ENCODE data around the gene PRIMPOL. TPM values are rescaled to one million over a fixed set of nuclear protein-coding genes. Genes with fewer than 3 reads are reported as not detected.
A peak's percentile ranks its signal among the peaks of the same experiment; 100 is the strongest.

The PRIMPOL gene
- total and polyA plus RNA-seq, 2 experiments from 2014 or later: 18.5 to 30.1 TPM

GRCh38 chr4:184645904-184646610, 3.5 kb upstream of the PRIMPOL start:
- no peak for TF ChIP-seq CTCF (IDR thresholded peaks at IDR 0.05; ENCODE audit: low read depth, low read length)
- H3K27ac ChIP-seq: no peak overlapping the region
- DNase-seq (ENCODE audit: low read depth in 1 of 2, low spot score in 1 of 2): peak in 1 of 2 donors; percentile 10
- peaks cover 21% of the 10 kb centered on the region for H3K4me1 ChIP-seq (ENCODE audit: low read depth)
- H3K4me3 ChIP-seq: no peak overlapping the region
- H3K9me3 ChIP-seq (ENCODE audit: low read depth): no peaks in the 10 kb centered on the region
- no peaks in the 10 kb centered on the region for H3K27me3 ChIP-seq
- no peaks in the 10 kb centered on the region for H3K36me3 ChIP-seq

GRCh38 chr4:184647266-184648053, 2.1 kb upstream of the PRIMPOL start:
- peak in 1 of 2 donors; percentile 27 for DNase-seq (ENCODE audit: low read depth in 1 of 2, low spot score in 1 of 2)
- Histone ChIP-seq H3K36me3 (no peaks in the 10 kb centered on the region), H3K27me3 (no peaks in the 10 kb centered on the region), H3K4me1 (ENCODE audit: low read depth) (peaks cover 21% of the 10 kb centered on the region), H3K9me3 (ENCODE audit: low read depth) (no peaks in the 10 kb centered on the region), H3K4me3 (peak overlapping the region; percentile 97), H3K27ac (peak overlapping the region; percentile 93)
- TF ChIP-seq CTCF (IDR thresholded peaks at IDR 0.05; ENCODE audit: low read depth, low read length): no peak

GRCh38 chr4:184648054-184648312, 1.6 kb upstream of the PRIMPOL start:
- no peaks in the 10 kb centered on the region for H3K36me3 ChIP-seq
- H3K4me1 ChIP-seq (ENCODE audit: low read depth): peaks cover 21% of the 10 kb centered on the region
- TF ChIP-seq CTCF (IDR thresholded peaks at IDR 0.05; ENCODE audit: low read depth, low read length): no peak
- no peak for DNase-seq (ENCODE audit: low read depth in 1 of 2, low spot score in 1 of 2)
- no peaks in the 10 kb centered on the region for H3K27me3 ChIP-seq
- peak overlapping the region; percentile 97 for H3K4me3 ChIP-seq
- H3K27ac ChIP-seq: peak overlapping the region; percentile 93
- no peaks in the 10 kb centered on the region for H3K9me3 ChIP-seq (ENCODE audit: low read depth)

GRCh38 chr4:184648313-184649025, 1.1 kb upstream of the PRIMPOL start:
- peak; percentile 61 to 74 for DNase-seq (ENCODE audit: low read depth in 1 of 2, low spot score in 1 of 2)
- peaks cover 21% of the 10 kb centered on the region for H3K4me1 ChIP-seq (ENCODE audit: low read depth)
- H3K27me3 ChIP-seq: no peaks in the 10 kb centered on the region
- peak overlapping the region; percentile 97 for H3K4me3 ChIP-seq
- no peak for TF ChIP-seq CTCF (IDR thresholded peaks at IDR 0.05; ENCODE audit: low read depth, low read length)
- H3K36me3 ChIP-seq: no peaks in the 10 kb centered on the region
- H3K27ac ChIP-seq: peak overlapping the region; percentile 93
- no peaks in the 10 kb centered on the region for H3K9me3 ChIP-seq (ENCODE audit: low read depth)

- TF ChIP-seq CTCF (IDR thresholded peaks at IDR 0.05; ENCODE audit: low read depth, low read length): no peak
- Histone ChIP-seq H3K9me3 (ENCODE audit: low read depth) (no peaks in the 10 kb centered on the region), H3K27me3 (no peaks in the 10 kb centered on the region), H3K4me1 (ENCODE audit: low read depth) (peaks cover 21% of the 10 kb centered on the region), H3K36me3 (no peaks in the 10 kb centered on the region), H3K4me3 (peak overlapping the region; percentile 97), H3K27ac (peak overlapping the region; percentile 63)
- peak; percentile 45 to 47 for DNase-seq (ENCODE audit: low read depth in 1 of 2, low spot score in 1 of 2)
Observed at GRCh38 chr4:184649971-184650855, 675 bp downstream of the PRIMPOL start.

All from cardiac muscle cell (in vitro differentiated cells and primary cell).